HG03159 (cell line): Measurements from ENCODE around the gene TEKT3.

Experiments
- ATAC-seq: cut with Tn5 transposase; IDR thresholded peaks from one replicate; pipeline ENCODE4 v1.9.1; 2021; ENCODE audit warnings: mild to moderate bottlenecking, moderate library complexity; ENCODE audit not compliant: unreplicated experiment

TEKT3 gene

DNA sequence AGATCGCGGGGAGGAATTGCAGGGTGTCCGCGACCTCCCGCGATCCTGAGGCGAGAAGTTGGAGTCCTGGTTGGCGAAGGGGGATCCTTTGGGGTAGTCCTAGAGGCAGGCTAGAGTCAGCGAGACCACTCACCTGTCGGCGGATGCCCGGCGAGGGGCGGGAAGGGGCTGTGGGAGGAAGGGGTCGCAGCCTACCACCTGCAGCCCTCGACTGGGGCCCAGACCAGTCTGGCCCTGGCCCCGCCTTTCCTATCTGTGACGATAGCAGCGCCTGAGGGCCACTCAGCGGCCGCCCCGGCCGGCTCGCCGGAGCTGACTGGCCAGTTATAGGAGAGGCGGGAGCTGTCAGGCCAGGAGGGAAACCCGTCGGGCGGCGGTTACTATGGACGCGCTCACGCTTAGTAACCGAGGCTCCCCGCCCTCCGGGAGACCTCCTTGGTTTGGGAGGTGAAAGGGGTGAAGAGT is at the start of gene TEKT3:
TEKT3 (minus strand) TSS at position 213 of the 465 bp plus-strand sequence. CDS start 10,012 bp downstream, outside the sequence.
- no peak for ATAC-seq

DNA sequence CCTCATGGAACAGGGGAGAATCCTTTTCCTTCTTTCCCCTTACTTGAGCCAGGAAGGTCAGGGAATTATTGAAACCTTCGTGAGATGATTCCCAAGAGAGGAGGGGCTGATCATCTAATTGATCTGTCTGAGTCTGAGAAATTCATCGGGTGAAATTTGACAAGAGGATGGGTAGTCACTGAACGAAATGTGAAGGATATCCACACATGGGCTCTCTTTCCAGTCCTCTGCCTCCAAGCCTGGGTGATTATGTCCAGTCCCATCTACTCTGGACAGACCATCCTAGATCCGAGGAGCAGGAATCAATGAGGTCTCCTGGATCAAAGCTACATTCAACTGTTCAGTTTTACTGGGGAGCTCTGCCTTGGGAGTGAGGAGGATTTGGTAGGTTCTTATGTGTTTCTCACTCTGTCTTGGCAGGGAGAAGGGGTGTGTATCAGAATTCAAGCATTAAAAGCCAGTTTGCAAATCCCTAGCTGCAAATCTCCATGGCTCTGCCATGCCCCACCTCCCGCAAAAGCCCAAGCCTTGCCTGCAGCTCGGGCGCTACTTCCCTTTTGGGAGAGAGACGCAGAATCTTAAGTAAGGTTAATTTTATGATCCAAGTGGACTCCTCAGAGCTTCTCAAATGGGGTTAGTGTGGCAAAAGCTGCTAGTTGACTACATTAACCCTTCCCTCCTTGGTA is 47.1 kb upstream of the TEKT3 start:
- ATAC-seq = no peak

DNA sequence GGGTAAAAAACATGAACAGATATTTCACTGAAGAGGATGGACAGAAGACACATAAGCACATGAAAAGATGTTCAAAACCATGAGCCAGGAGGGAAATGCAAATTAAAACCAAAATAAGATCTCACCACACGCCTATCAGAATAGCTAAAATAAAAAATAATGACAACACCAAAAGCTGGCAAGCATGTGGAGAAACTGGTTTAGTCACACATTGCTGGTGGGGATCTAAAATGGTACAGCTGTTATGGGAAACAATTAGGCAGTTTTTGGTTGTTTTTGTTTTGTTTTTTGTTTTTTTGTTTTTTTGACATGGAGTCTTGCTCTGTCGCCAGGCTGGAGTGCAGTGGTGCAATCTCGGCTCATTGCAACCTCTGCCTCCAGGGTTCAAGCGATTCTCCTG is 44.7 kb upstream of the TEKT3 start:
- no peak for ATAC-seq

DNA sequence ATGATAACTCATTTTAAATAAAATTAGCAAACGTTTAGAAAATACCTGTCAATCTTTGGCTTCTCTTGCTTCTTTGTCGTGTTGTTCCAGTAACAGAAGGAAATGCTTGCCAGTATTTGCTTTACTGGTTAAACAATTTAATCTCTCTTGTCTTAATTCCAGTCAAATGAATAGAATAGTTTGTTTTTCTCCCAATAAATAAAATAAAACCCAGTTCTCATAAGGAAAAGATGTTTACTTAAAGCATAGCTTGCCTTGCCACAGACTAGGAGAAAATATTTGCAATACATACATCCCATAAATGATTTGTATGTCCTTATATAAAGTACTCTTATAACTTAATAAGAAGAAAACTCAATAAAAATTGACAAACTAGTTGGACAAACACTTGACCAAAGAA is 43.9 kb upstream of the TEKT3 start:
- ATAC-seq = no peak

DNA sequence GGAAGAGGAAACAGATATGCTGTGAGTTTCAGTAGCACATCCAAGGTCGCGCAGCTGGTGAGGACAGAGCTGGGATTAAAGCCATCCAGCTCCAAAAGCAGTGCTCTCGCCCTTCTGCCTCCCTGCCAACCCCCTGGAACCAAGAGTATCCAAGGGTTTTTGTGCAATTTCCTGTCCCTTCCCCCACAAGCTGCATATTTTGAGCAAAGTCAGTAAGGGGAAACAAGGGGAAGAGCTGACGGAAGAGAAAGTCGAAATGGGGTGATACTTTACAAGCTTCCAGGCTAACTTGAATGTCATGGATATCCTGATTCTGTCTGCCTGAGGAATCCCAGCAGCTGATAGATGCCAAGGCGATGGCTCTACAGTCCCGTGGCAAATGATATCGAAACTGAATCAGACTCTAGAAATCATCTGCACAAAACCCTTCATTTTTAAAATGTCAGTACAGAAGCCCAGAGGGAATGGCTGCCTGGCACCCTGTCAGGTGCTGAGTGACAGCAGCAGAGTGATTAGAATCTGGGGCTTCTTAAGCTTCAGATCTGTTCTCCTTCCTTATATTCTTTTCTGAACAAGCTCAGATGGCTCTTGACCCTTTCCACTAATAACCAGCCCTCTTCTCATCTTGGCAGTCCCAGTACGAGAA is 42.9 kb upstream of the TEKT3 start:
- no peak for ATAC-seq

DNA sequence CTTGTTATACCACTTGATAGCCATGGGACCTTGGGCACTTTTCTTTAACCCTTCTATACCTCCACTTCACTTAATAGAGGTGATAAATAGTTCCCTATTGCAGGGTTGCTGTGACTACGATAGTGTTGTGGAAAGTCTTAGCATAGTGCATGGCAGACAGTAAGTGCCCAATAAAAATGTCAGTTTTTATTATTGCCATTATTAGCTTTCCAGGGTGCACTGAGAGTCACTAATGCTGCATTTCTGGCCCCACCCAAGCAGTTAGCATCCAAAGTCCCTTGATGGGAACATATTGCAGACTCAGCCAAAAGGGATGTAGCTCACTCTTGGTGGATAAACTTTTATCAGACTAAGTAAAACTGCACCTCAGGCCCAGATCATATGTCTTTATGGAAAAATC is 41.5 kb upstream of the TEKT3 start:
- ATAC-seq = no peak

DNA sequence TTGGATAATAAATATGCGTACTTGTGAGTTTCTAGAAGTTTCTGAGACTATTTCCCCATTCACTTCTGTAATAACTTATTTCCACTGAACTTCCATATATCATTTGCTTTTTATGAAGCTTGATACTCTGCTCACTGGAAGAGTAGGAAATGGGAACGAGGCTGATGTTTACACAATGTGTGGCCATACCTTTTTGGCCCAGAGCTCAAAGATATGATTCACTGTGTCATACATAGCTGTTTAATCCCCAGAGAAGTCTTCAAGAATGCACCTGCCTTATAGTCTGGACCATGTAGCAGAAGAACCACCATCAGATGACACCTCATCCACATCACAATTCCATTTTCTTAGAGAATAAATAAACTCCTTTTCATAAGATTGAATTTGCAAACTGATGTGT is 40.3 kb upstream of the TEKT3 start:
- ATAC-seq = no peak

DNA sequence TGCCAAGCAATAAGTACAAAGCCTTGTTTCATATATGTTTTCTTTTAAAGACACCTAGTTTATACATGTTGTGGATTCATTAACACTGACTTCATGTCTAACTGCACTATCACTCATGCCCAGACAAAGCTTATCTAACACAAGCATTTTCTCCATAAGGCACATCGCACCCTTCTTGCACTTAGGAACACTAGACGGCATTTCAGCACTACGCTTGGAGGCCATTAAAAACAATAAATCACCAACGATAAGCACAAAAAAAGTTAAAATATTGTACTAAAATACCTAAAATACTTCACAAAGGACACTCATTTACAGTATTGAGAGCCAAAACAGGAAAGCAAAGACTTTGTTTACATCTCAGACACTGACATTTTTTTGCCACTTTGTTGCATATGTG is 39.0 kb upstream of the TEKT3 start:
- no peak for ATAC-seq

DNA sequence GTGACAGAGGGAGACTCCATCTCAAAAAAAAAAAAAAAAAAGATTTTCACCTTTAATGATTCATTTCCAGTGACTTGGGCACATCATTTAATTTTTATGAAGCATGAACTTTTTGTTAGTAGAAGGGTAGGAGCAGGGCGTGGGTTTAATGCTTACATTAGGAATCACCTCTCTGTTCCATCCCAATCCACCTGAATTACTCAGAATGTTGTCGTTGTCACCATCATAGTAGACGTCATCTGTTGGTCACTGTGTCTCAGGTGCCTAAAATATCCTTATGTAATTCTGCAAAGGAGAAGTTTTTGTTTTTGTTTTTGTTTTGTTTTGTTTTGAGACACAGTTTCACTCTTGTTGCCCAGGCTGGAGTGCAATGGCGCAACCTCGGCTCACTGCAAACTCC is 38.3 kb upstream of the TEKT3 start:
- ATAC-seq = no peak

DNA sequence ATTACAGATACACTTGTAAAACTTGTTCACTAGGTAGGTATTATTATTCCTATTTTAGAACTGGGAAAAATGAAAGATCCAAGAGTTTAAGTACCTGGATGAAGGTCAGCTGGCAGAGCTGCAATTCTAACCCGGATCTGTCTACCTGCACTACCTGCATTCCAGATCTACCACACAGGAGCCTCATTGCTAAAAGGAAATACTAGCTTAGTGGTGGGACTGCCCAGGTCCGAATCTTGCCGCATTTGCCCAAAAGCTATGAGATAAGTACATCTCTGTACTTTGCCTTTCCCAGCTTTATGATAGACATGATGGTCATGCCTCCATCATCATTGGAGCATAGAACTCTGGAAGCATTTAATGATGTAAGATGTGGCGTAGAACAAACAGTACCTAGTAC is 36.8 kb upstream of the TEKT3 start:
- no peak for ATAC-seq

DNA sequence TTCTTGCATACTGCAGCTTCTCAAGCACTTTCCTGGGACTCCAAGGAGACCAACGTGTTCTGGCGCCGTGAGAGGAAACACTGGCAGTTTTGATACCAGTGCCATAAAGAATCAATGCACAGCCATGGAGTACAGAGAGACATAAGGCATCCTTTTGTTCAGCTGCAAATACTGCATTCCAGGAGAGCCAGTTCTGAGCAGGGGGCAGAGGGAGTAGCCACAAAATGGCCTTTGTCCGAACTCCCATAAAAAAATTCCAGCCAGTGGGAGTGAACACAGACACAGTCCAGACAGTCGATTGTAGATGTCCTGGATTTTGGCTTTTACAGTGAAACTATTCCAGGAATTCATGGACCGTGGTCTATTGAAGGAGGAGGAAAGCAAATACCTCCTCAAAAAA is 36.2 kb upstream of the TEKT3 start:
- no peak for ATAC-seq

DNA sequence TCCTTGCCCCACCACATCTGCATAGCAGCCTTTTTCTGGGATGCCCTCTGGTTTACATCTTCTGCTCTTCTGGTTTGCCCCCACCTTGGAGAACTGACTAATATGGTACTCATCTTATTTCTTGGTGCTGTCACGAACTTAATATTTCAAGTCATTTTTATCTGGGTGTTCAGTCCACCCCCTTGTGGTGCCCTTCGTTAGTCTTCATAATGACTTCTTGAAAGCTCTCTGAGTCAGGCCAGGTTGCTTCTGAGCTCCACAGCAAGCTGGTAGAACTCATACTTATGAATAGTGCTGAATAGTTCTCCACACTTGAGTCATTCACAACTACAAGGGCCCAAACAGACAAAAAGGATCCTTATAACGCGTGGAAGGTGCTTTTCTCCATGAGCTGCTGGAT is 35.8 kb upstream of the TEKT3 start:
- ATAC-seq = no peak

DNA sequence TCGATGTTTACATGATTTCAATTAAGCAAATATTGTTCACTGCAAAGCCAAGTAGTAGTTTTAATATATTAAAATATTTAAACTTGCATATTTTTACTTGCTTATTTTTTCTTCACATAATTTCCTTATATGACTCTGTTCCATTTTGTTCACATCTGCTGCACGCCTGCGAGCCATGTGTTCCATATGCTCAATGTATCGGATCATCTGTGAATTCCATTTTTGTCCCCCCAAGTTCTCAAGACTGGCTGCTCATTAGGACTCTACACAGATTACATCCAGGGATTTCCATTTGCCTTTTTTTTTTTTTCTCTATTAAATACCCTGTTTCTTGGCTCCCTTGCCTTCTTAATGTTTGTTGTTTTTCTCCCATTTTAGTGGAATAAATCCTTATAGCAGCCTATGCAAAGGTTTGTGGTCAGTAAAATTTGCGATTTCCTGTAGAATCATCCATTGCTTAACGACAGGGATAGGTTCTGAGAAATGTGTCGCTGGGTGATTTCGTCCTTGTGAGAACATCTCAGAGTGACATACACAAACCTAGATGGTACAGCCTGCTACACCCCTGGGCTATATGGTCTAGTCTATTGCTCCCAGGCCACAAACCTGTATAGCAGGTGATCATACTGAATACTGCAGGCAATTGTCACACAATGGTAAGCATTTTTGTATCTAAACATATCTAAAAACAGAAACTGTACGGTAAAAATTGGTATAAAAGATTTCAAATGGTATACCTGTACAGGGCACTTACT is 30.2 kb upstream of the TEKT3 start:
- no peak for ATAC-seq

DNA sequence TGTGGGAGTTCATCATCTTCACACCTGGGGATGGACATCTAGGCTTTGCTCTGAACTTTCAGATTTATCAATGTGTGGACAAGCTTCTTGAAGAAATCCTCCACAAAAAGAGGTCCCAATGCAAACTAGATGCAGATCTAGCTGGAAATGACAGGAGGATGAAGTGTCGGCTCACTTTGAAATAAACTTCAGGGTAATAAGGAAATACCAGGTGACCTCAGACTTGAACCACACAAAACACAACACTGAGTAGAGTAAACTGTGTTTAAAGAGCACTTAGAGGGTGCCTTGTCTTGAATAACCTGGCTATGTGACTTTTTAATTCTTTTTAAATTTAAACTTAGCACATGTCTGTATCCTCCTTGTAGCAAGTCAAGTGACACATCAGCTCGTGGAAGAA is 27.2 kb upstream of the TEKT3 start:
- ATAC-seq = no peak

DNA sequence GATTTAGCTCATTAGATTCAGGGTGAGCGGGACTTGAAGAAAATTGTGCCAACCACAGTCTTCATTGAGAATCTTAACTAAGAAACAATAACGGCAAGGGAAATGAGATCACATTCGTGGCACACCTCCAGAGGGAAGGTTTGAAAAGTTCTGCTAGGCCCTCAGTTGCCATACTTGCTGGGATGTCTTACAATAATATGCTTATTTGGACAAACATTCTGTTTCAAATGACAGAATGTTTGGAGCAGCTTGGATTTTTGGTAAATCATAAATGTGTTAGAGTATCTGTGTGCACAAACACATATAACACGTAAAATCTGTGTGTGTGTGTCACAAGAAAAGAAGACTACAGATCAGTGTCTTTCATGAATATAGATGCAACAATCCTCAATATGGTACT is 24.6 kb upstream of the TEKT3 start:
- no peak for ATAC-seq

DNA sequence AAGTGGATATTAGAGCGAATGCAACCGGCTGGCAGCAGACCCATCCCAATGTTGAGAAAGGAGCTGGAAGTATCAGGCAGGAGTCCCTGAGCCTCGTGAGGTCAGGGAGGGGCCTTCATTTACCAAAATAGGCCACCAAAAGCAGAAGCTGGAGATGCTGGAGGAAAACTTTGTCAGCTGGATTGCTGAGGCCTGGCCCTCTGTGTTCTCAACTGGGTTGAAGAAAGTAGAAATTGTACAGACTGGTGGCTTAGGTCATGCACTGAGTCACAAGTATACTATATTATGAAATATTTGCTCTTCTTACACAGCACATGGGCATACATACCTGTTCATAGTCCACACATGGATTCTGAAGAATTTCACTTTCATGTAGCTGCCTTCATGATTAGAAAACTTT is 23.2 kb upstream of the TEKT3 start:
- ATAC-seq = no peak

DNA sequence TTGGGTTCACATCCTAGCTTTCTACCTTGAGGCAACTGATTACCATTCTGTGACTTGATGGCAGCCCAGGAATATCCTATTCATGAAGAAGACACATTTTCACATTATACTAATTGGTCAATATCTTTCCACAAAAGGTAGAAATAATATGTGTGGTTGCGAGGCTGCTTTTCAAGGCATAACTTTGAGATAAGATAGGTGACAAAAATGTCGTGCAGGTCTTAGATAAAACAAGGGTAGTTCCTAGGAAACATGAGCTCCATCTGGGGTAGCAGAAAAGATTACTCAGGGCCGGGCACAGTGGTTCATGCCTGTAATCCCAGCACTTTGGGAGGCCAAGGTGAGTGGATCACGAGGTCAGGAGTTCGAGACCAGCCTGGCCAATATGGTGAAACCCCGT is 22.3 kb upstream of the TEKT3 start:
- no peak for ATAC-seq

DNA sequence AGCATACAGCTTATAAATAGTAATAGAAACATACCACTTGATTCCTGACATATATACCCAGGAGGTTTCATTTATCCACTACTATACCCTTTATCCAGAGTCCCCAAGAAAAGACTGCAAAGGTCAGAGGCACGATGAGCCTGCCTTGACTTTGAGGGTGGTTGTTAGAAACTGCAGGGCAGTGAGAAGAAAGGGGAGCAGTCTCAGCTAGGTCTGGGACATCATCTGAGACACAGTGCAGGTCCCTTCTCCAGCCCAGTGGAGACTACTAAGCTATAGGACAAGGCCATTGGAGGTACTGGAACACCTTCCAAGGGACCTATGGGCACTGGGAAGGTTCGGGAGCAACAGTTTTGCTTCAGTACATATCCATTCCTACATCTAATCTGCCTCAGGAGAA is 20.2 kb upstream of the TEKT3 start:
- no peak for ATAC-seq

DNA sequence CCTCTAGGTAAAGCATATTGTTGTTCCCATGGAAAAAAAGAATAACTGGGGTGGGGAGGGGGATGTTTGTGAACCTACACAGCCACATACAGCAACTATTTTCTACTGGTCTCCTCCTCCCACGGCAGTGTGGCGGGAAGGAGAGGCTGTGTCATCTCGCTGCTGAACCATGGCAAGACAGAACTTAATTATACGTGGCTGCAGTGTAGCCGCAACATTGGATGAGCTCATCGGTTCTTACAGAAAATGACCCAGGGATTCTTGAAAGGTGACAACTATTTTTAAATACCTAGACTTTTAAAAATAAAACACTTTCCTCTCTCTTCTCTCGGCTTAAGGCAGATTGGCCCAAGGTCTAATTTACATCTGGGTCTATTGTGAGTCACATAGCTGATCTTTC is 19.8 kb upstream of the TEKT3 start:
- ATAC-seq = no peak

DNA sequence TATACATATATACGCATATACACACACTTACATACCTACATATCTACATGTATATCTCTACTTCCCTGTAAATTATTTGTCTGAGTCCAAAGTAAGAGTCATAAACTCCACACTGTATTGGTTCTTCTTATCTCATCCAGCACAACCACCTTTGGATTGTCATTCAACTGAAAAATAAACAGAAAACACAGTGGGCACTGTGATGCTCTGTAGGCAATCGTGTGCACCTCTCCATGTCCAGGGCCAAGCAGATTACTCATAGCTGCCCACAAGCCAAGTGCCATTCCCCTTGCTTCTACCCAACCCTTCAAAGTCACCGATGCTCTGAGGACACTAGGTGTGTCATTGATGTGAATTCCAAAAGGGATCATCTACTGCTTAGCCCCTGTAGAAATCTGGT is 12.9 kb upstream of the TEKT3 start:
- no peak for ATAC-seq

DNA sequence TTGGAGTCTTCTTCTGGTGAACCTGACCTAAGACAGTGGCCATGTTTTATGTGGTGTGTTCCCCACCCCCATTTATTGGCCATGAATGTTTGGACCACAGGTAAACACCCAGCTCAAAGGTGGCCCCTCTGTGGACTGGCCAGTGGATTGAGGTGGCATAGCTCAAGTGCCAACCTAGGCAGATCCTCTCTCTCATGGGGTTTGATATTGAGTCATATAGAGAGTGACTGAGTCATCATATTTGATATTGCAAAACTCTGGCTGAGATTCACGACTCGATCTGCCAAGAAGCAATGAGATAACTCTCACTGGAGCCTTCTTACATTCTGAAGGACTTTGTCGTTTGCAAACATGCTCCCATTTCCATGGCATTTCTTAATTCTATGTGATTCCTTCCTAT is 10.5 kb upstream of the TEKT3 start:
- no peak for ATAC-seq

DNA sequence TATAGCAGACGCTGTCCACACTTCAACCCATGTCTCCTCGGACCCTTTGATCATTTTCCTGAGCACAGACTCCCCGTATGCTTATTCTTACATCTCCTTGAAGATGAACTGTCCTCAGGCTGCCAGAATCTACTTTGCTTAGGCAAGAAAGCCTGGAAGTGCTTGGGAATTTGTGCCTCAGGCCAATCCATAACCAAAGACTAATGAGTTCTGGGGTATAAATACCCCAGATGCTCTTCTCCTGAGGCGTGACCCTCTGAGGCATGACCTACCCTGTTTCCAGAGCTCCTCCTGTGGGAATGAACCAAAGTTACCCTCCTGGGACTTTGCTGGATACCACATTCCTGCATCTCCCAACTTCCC is 10.1 kb upstream of the TEKT3 start:
- ATAC-seq = no peak
